COLO668 (cell line): ENCODE results near the gene MTG1.

ENCODE experiments used
- DNase-seq: peaks from one replicate; lab custom pipeline; 2025; ENCODE audit not compliant: unreplicated experiment; lab: John Stamatoyannopoulos, UW

MTG1 gene

DNA sequence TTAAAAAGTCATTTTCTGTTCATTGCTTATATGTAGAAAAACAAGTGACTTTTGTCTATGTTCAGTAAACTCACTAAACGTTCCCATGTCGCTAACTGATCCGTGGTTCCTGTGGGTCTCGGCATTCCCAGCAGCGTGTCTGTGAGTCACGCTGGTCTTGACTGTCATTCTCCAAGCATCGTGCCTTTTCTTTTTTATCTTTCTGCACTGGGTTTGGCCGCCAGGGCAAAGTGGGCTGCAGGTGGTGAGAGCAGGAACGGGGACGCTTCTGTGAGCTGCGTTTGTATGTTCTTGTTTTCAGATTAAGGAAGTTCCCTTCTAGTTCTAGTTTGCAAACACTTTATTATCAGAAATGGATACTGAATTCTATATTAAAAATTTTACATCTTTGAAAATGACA lies 53.0 kb downstream of the MTG1 start:
- no peak for DNase-seq

GRCh38 chr10:133448120-133448519 lies 54.2 kb downstream of the MTG1 start:
- no peak for DNase-seq

- no peak for DNase-seq
Observed at GRCh38 chr10:133451346-133451745, 57.4 kb downstream of the MTG1 start.

DNA sequence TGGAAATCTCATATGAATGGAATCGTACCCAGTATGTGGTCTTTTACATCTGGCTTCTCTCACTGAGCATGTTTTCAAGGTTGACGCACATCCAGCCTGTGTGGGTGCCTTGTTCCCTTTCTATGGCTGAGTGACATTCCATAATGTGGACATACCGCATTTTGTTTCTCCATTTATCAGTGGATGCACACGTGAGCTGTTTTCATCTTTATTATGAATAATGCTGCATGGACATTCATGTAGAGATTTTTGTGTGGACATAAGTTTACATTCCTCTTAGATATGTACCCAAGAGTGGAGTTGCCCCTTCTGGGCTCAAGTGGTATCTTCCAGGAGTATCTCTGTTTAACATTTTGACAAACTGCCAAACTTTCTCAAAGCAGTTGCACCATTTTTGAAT lies 58.5 kb downstream of the MTG1 start:
- DNase-seq: no peak

DNA sequence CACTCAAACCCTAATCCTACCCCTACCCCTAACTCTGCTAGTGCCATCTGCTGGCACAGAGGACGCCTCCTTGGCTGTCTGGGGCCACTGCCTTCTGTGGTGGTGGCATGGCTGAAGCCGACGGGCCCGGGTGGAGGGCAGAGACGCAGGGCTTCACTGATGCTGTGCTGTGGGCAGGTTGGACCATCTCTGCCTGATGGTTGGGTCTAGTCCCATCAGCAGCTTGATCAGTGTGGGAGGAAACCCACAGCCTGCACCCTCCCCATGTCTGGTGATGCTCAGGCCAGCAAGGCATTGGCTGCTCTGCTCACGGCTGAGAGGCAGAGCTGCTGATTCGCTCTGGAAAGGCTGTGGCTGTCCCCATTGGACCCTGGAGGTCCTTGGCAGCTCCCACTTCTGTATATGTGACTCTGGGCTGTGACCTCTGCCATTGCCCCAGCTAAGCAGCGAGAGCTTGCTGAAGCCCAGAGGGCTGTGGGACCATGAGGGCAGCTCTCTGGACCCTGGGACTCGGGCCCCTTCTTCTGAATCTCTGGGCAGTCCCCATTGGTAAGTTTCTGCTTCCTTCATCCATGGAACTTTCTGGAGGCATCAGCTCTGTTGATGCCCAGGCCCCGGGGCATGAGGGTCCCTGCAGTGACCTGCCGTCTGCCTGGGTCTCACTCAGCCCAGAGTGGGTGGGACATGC lies 59.7 kb downstream of the MTG1 start, which contains the start of gene SCART1:
Gene SCART1, plus strand, starts transcription at position 430 of the 688 bp plus-strand sequence. Its CDS starts 53 bp downstream, at position 483.
- no peak for DNase-seq

- no peak for DNase-seq
Observed at GRCh38 chr10:133454204-133454893, 60.4 kb downstream of the MTG1 start.

DNA sequence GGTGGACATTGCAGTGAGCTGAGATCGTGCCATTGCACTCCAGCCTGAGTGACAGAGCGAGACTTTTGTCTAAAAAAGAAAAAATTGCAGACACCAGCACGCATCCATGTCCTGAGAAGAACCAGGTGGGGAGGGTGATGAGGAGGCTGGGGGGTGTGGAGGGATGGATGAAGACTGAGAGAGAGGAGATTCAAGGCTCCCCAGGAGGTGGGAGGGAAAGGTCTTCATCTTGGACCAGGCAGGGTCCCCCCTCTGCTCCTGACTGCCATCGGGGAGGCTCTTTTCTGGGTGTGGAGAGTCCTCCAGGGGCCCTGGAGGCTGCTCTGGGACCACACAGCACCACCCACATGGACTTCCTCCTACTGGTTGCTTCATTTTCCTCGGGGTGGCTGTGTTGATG lies 61.2 kb downstream of the MTG1 start:
- no peak for DNase-seq

GRCh38 chr10:133455611-133456031 lies 61.7 kb downstream of the MTG1 start:
- no peak for DNase-seq

- no peak for DNase-seq
Observed at GRCh38 chr10:133456041-133456951, 62.3 kb downstream of the MTG1 start.

DNA sequence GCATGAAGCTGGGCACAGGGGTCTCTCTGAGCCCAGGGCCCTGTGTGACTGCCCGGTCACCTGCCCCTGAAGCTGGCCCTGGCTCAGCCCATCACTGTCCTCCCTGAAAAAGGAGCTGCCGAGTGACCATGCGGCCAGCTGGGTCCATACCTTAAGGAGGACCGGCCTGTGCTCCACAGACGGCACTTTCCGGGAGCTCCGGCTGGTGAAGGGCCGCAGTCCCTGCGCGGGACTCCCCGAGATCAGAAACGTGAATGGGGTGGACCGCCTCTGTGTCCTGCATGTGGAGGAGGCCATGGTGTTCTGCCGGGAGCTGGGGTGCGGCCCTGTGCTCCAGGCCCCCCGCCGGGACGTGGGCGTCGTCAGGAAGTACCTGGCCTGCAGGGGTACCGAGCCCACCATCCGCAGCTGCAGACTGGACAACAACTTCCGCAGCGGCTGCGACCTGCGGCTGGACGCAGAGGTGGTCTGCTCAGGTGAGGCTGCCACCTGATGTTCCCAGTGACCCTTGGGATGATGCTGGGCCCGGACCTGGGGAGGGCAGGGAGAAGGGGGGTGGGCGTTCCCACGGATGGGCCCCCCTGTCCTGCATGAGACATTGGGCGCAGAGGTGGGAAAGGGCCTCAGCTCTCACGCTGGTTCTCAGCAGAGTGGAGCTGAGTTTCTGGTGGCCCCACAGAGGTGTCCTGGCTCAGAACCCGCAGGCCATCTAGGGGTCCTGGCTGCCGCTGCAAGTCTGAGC lies 63.3 kb downstream of the MTG1 start:
- DNase-seq: no peak

DNA sequence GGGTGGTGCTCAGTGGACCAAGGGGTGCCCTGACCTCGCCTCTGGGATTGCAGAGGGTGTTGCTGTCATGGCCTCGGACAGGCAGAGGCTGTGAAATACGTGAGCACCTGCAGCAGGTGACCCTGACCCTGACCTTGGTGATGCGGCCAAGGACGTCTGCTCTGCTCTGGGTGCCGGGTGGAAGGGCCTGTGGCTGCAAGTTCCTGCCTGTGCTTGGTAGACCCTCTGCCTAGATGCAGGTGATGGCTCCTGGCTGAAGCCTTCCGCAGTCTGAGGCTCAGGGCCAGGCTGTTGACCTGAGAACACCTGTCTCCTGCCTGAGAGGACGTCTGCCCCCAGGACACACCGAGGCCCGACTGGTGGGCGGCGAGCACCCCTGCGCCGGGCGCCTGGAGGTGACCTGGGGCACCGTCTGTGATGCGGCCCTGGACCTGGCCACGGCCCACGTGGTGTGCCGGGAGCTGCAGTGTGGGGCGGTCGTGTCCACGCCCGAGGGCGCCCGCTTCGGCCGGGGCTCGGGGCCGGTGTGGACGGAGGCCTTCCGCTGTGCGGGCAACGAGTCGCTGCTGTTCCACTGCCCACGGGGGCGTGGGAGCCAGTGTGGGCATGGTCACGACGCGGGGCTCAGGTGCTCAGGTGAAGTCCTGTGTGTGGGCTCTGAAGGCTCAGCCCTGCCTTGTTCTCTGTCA lies 64.2 kb downstream of the MTG1 start:
- DNase-seq: no peak

GRCh38 chr10:133458710-133459453 lies 64.9 kb downstream of the MTG1 start:
- DNase-seq: no peak

DNA sequence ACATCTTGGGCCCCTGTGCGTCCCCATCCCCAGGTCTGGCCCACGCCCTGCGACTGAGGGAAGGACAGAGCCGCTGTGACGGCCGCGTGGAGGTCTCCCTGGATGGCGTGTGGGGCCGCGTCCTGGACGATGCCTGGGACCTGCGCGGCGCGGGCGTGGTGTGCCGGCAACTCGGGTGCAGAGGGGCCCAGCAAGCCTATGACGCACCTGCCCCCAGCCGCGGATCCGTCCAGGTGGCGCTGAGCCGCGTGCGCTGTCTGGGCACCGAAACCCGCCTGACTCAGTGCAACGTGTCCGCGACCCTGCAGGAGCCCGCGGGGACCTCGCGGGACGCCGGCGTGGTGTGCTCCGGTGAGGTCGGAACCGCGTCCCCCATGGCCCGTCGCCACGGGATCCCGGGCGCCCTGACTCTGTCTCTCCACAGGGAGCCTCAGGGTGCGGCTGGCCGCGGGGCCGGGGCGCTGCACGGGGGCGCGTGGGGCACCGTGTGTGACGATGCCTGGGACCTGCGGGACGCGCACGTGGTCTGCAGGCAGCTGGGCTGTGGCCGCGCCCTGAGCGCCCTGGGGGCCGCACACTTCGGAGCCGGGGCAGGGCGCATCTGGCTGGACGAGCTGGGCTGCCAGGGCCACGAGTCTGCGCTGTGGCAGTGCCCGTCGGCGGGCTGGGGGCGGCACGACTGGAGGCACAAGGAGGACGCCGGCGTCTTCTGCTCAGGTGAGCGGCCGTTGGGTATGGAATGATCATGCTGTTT lies 65.7 kb downstream of the MTG1 start:
- no peak for DNase-seq

GRCh38 chr10:133460208-133460769 lies 66.3 kb downstream of the MTG1 start:
- DNase-seq: no peak

GRCh38 chr10:133461027-133461426 lies 67.1 kb downstream of the MTG1 start:
- no peak for DNase-seq

- DNase-seq: no peak
Observed at GRCh38 chr10:133461841-133462240, 67.9 kb downstream of the MTG1 start.

DNA sequence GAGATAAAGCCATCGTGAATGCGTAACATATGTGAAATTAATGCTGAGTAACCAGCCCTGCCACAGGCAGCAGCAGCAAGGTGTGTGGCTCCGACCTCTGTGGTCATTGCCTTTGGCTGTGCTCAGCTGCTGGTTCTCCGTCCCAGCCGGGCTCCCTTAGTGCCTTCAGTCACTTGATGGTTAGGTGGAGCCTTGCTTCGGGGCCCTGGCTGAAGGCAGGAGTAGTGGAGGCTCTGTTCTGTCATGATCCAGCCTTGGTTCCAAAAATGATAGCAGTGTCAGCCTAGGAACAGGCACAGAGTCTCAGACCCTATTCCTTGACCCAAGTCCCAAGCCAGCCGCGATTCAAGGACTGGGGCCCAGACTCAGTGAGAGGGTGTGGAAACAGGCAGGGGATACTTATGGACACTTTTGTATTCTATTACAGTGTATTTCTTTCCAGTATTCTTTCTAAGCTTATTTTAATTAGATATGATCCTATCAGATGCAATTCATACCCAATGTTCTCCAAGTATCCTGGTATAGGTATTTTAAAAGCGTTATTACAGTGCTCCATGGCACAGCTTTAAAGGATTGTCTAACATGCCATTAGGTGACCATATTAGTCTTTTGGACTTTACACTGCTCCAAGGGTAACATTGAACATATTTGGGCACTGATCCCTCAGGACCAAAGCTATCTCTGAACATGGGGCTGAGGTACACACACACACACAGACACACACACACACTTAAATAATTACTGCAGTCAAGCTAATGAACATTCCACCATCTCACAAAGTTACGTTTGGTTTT lies 68.8 kb downstream of the MTG1 start:
- DNase-seq: no peak

- no peak for DNase-seq
Observed at GRCh38 chr10:133464582-133465031, 70.7 kb downstream of the MTG1 start.
